Activated T-helper 1 cell treated with anti-CD3 and anti-CD28 coated beads, Interleukin-12 subunit alpha, Interleukin-12 subunit beta, Interleukin-2, Interleukin-4 antibody, amounts not matched to agents 30 ng/mL and 10 ng/mL and 1 ng/mL, durations not matched to agents 14 hours and 24 hours and 36 hours (primary cell): Measurements from ENCODE around the gene HCN2. TPM values are rescaled to one million over a fixed set of nuclear protein-coding genes. Genes with fewer than 3 reads are reported as not detected.
"Not testable (repeated sequence)": the region's sequence is repeated elsewhere in the genome, so short reads cannot be mapped to it uniquely, and the experiment has no call there.

Experiments
- DNase-seq: peaks from one replicate; pipeline ENCODE4 v3.0.0; 2021; ENCODE audit warnings: low spot score
- H3K27ac Mint-ChIP-seq: one replicate; pipeline ENCODE4 v1.8.0; 2021; ENCODE audit warnings: mild to moderate bottlenecking, mixed read lengths
- H3K27me3 Mint-ChIP-seq: one replicate; pipeline ENCODE4 v1.8.0; 2022; ENCODE audit warnings: mild to moderate bottlenecking, moderate library complexity, mixed read lengths; ENCODE audit not compliant: insufficient read depth
- H3K36me3 Mint-ChIP-seq: one replicate; pipeline ENCODE4 v1.8.0; 2021; ENCODE audit warnings: low read depth, mixed read lengths
- H3K4me1 Mint-ChIP-seq: one replicate; pipeline ENCODE4 v1.8.0; 2021; ENCODE audit warnings: low read depth, mixed read lengths
- H3K4me3 Mint-ChIP-seq: one replicate; pipeline ENCODE4 v1.8.0; 2021; ENCODE audit warnings: mild to moderate bottlenecking, moderate library complexity, mixed read lengths
- H3K9me3 Mint-ChIP-seq: one replicate; pipeline ENCODE4 v1.8.0; 2021; ENCODE audit warnings: mixed read lengths
- intact Hi-C: fragments of 100-400 bp; cut with micrococcal nuclease; formaldehyde crosslinking; loops from one replicate; pipeline ENCODE4 v1.15.1; 2024
- total RNA-seq: library from RNA; stranded (reverse); gene quantifications from 2 replicates; pipeline ENCODE4 v1.2.3, GENCODE V29; 2022

The HCN2 gene
- total RNA-seq, 1 donor from 2014 or later, result 1.1 TPM

GRCh38 chr19:594265-594870 lies 4.7 kb downstream of the HCN2 start:
- Mint-ChIP-seq H3K27ac (no peak overlapping the region), H3K4me1 (no peaks in the 10 kb centered on the region), H3K9me3 (no peaks in the 10 kb centered on the region), H3K4me3 (no peak overlapping the region), H3K27me3 (peaks cover 11% of the 10 kb centered on the region), H3K36me3 (no peaks in the 10 kb centered on the region)
- no peak for DNase-seq
- intact Hi-C loops, result no loop called here

- Mint-ChIP-seq H3K27ac (no peak overlapping the region), H3K4me1 (no peaks in the 10 kb centered on the region), H3K4me3 (no peak overlapping the region), H3K36me3 (no peaks in the 10 kb centered on the region), H3K9me3 (no peaks in the 10 kb centered on the region), H3K27me3 (peaks cover 12% of the 10 kb centered on the region)
- DNase-seq, result no peak
- intact Hi-C loops, result no loop called here
Observed at GRCh38 chr19:595326-596262, 5.9 kb downstream of the HCN2 start.

GRCh38 chr19:596263-596655 lies 6.6 kb downstream of the HCN2 start:
- Mint-ChIP-seq H3K4me3 (no peak overlapping the region), H3K27ac (no peak overlapping the region), H3K36me3 (no peaks in the 10 kb centered on the region), H3K9me3 (no peaks in the 10 kb centered on the region), H3K4me1 (no peaks in the 10 kb centered on the region), H3K27me3 (peaks cover 9% of the 10 kb centered on the region)
- intact Hi-C loops, result no loop called here
- no peak for DNase-seq

GRCh38 chr19:597406-598315 lies 8.0 kb downstream of the HCN2 start:
- intact Hi-C loops, result no loop called here
- Mint-ChIP-seq H3K27me3 (peaks cover 7% of the 10 kb centered on the region), H3K27ac (no peak overlapping the region), H3K36me3 (no peaks in the 10 kb centered on the region), H3K4me1 (no peaks in the 10 kb centered on the region), H3K9me3 (no peaks in the 10 kb centered on the region), H3K4me3 (no peak overlapping the region)
- no peak for DNase-seq

GRCh38 chr19:601310-601709 lies 11.6 kb downstream of the HCN2 start:
- intact Hi-C loops, result no loop called here
- no peaks in the 10 kb centered on the region for H3K36me3 Mint-ChIP-seq
- DNase-seq, result no peak
- H3K27me3 Mint-ChIP-seq, result peaks cover 3% of the 10 kb centered on the region
- no peak overlapping the region for H3K27ac Mint-ChIP-seq
- no peak overlapping the region for H3K4me3 Mint-ChIP-seq
- no peaks in the 10 kb centered on the region for H3K4me1 Mint-ChIP-seq
- H3K9me3 Mint-ChIP-seq, result no peaks in the 10 kb centered on the region

- DNase-seq, result no peak
- no peaks in the 10 kb centered on the region for H3K36me3 Mint-ChIP-seq
- H3K4me1 Mint-ChIP-seq, result no peaks in the 10 kb centered on the region
- H3K27ac Mint-ChIP-seq, result no peak overlapping the region
- H3K27me3 Mint-ChIP-seq, result peaks cover 3% of the 10 kb centered on the region
- intact Hi-C loops, result no loop called here
- no peak overlapping the region for H3K4me3 Mint-ChIP-seq
- H3K9me3 Mint-ChIP-seq, result no peaks in the 10 kb centered on the region
Observed at GRCh38 chr19:601790-602189, 12.1 kb downstream of the HCN2 start.

GRCh38 chr19:602391-603301 lies 13.0 kb downstream of the HCN2 start:
- intact Hi-C loops, result no loop called here
- Mint-ChIP-seq H3K4me3 (no peak overlapping the region), H3K27me3 (peaks cover 3% of the 10 kb centered on the region)

GRCh38 chr19:603302-603639 lies 13.6 kb downstream of the HCN2 start:
- H3K27ac Mint-ChIP-seq, H3K9me3 Mint-ChIP-seq, DNase-seq, H3K27me3 Mint-ChIP-seq, H3K4me1 Mint-ChIP-seq, H3K4me3 Mint-ChIP-seq, intact Hi-C loops, H3K36me3 Mint-ChIP-seq: not testable (repeated sequence)

More at GRCh38 chr19:602391-603301, 13.0 kb downstream of the HCN2 start:
- no peak for DNase-seq
- Mint-ChIP-seq H3K36me3 (no peaks in the 10 kb centered on the region), H3K27ac (no peak overlapping the region), H3K9me3 (no peaks in the 10 kb centered on the region), H3K4me1 (no peaks in the 10 kb centered on the region)

- H3K4me3 Mint-ChIP-seq, H3K4me1 Mint-ChIP-seq, intact Hi-C loops, H3K27me3 Mint-ChIP-seq, H3K9me3 Mint-ChIP-seq, H3K36me3 Mint-ChIP-seq, DNase-seq, H3K27ac Mint-ChIP-seq: not testable (repeated sequence)
Observed at GRCh38 chr19:603779-604178, 14.1 kb downstream of the HCN2 start.

- intact Hi-C loops, result no loop called here
- peak; percentile 32 for DNase-seq
- H3K4me3 Mint-ChIP-seq, result no peak overlapping the region
- H3K27me3 Mint-ChIP-seq, result peaks cover 3% of the 10 kb centered on the region
- H3K9me3 Mint-ChIP-seq, result no peaks in the 10 kb centered on the region
- H3K36me3 Mint-ChIP-seq, result no peaks in the 10 kb centered on the region
- no peaks in the 10 kb centered on the region for H3K4me1 Mint-ChIP-seq
- H3K27ac Mint-ChIP-seq, result no peak overlapping the region
Observed at GRCh38 chr19:604355-604754, 14.7 kb downstream of the HCN2 start.

GRCh38 chr19:605061-605971 lies 15.6 kb downstream of the HCN2 start:
- H3K27ac Mint-ChIP-seq, H3K4me3 Mint-ChIP-seq: not testable (repeated sequence)

More at GRCh38 chr19:605061-605971, 15.6 kb downstream of the HCN2 start:
- H3K9me3 Mint-ChIP-seq, H3K27me3 Mint-ChIP-seq, intact Hi-C loops, H3K36me3 Mint-ChIP-seq, DNase-seq, H3K4me1 Mint-ChIP-seq: not testable (repeated sequence)
